Stimulated activated CD8-positive, alpha-beta memory T cell treated with anti-CD3 and anti-CD28 coated beads, Interleukin-7, amount 100 ng/mL, for 4 hours (primary cell): ENCODE measurements around the gene MYMX.
"Not testable (repeated sequence)": the region's sequence is repeated elsewhere in the genome, so short reads cannot be mapped to it uniquely, and the experiment has no call there.

Source experiments
- DNase-seq, 2 donors: peaks; one replicate each; pipeline ENCODE4 v3.0.0-alpha.2; 2020; ENCODE audit warnings: low read depth in 2 of 2

MYMX gene

GRCh38 chr6:44219815-44220784 lies 3.4 kb downstream of the MYMX start:
- no peak for DNase-seq

GRCh38 chr6:44220913-44221290 lies 4.2 kb downstream of the MYMX start:
- no peak for DNase-seq

- DNase-seq: peak; percentile 38 to 50
These were observed 4.7 kb downstream of the MYMX start for GRCh38 chr6:44221291-44221960.

GRCh38 chr6:44221961-44222335 lies 5.2 kb downstream of the MYMX start:
- DNase-seq: no peak

DNA sequence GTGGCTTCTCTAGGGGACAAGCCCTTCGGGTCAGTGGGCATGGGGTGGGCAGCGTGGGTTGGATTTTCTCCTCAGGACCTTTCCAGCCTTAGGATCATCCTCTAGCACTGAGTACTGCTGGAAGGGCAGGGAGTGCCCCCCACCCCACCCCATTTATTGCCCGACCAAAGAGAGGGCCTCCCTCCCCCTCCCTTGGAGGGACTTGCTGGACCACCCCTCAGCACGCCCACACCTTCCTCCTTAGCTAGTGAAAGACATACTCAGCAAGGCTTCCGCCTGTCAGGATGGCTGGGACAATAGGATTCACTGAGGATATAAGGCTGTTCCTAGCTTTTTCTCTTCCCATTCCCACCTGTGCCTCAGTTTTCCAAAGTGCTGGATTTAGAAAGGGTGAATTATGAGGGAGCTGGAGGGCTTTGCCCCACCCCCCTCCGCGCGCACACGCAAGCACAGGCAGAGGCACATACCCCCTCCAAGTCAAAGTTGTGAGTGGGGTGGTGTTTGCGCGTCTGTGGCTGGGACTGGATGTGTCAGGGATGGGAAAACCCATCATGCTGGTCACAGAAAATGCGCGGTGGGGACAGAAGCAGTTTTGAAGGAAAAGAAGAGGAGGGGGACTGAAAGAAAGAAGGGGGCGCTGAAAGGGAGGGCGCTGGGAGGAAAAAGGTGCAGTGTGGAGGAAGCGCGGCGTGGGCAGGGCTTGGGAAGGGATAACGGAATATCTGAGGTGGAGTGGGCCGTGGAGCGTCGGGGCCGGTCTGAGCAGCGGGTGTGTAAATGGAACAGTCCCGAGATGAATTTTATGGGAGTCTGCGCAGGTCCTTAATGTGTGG lies 6.0 kb downstream of the MYMX start:
- DNase-seq: no peak

DNA sequence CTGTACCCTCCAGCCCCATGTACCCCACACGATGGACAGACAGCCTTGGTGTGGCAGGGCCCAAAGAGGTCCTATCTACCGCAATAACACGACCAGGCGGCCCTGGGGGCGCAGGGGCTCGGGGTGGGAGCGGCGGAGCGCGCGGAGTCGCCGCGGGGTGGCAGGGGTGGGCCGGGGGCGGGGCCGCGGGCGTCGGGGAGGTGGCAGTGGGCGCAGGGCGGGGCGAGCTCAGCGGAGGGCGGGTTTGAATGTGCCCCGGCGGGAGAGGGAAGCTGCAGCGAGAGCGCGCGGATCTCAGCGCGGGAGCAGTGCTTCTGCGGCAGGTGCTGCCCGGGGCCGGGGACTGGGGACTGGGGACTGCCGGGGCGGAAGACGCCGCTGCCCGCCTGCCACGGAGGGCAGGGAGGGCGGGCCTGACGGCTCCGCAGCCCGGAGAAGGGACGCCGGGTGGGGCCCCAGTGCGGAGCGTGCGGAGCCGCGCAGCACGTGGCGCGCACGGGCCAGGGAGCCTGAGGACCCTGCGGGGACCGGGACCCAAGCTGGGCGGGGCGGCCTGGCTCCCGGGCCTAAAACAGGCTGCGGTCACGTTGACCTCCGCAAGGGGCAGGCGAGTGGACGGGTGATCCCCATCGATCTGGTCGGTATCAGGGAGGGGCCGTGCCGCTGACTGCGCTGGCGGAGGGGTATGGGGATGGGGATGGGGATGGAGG lies 6.7 kb downstream of the MYMX start, which contains the start of gene SLC29A1:
Gene SLC29A1 (plus strand): TSS at position 277 of the 710 bp plus-strand sequence. CDS start 3,719 bp downstream, outside the sequence.
- peak; percentile 69 to 80 for DNase-seq

DNA sequence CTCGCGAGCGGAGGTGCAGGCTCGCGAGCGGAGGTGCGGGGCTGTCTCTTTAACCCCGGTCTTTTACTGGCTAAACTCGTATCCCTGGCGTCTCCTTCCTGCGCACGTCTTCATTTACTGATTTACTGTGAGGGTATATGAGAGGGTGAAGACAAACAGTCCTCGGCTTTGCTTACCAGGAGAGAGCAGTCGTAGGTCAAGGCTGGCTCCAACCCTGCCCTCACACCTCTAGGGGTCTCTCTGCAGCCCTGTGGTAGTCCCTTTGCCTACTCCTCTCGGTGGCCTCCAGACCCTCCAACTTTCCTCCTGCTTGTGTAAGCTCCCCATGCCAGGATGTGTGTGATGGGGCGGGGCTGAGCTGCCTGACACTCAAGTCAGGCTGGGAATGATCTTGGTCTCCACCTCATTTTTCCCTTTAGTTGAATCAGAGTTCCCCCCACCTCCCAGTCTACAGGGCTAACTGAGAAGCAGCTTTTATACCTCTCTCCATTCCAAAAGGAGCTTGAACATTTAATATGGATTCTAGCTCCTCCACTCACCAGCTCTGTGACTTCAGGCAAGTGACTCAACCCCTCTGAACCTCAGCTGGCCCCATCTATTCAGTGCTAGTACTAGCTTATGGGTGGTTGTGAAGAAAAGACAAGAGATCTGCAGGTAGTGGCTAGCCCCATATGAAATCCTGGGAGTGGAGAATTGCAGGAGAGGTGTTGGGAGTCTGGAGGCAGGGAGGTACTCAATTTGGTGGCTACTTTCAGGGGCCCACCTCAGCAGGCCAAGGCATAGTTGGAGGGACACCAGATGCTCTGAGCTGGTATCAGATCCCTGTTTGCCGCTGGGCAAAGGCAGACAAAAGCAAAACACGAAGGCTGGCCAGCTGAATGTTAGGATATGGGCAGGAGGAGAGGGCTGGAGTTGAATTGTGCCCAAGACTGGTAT lies 7.6 kb downstream of the MYMX start:
- DNase-seq: no peak

- no peak for DNase-seq
These were observed 8.2 kb downstream of the MYMX start for GRCh38 chr6:44224965-44225305.

- no peak for DNase-seq
These were observed 9.0 kb downstream of the MYMX start for GRCh38 chr6:44225579-44226325.

GRCh38 chr6:44226368-44227147 lies 9.8 kb downstream of the MYMX start:
- DNase-seq: no peak

DNA sequence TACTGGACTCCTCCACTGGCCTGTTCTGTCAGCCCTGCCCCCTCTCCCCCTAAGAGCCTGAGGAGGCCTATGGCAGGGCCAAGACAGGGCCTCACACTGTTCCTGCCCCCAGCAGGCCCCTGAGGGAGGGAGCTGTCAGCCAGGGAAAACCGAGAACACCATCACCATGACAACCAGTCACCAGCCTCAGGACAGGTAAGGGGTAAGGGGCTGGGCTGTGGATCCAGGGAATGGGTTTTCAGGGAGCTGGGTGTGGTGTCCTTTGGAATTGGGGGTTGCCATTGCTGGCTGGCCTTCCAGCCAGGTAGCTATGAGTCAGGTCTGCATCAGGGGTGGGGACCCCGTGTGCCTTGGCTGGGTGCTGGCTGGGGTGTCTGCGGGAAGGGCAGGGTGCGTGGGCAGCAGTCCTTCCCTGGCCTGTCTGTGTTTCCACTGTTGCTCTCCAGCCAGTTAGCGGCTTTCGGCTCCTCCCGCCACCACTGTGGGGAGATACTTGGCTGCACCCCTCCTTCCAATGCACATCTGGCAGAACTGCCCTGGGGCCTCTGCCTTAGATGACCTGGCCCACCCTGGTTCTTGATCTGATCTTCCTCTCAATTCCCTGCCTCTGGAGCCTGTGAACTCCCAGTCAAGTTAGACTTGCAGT lies 10.5 kb downstream of the MYMX start:
- no peak for DNase-seq

GRCh38 chr6:44228031-44228430 lies 11.3 kb downstream of the MYMX start:
- DNase-seq: no peak

GRCh38 chr6:44228433-44228832 lies 11.7 kb downstream of the MYMX start:
- DNase-seq: no peak

DNA sequence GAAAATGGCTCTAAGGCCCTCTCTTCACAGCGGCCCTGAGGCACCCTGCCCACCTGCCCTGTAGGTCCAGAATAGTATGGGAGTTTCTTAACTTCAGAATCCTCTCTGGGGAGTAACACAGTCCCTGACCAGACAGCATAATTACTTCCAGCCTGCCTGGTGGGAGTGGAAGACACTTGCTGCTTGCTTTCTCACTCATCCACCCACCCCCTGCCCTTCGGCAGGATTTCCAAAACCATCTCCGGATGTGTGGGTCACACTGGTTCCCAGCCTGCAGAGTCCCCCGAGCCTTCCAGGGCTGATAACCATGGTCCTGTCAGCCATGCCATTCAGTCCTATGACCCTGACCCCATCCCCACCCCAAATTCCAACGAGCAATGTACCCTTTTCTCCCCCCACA lies 12.1 kb downstream of the MYMX start:
- DNase-seq: no peak

- DNase-seq: no peak
These were observed 12.8 kb downstream of the MYMX start for GRCh38 chr6:44229376-44230033.

GRCh38 chr6:44230034-44230675 lies 13.4 kb downstream of the MYMX start:
- no peak for DNase-seq

- not testable (repeated sequence) for DNase-seq
These were observed 14.7 kb downstream of the MYMX start for GRCh38 chr6:44231426-44231825.
